ENCODE results near the gene ANO6.
A peak's percentile ranks its signal among the peaks of the same experiment; 100 is the strongest.

The ANO6 gene

GRCh38 chr12:45336331-45336730 lies 120.4 kb downstream of the ANO6 start:
- H3K4me3 ChIP-seq = no peak overlapping the region
- H3K27ac ChIP-seq = no peak overlapping the region

- H3K4me3 ChIP-seq = no peak overlapping the region
- H3K27ac ChIP-seq = no peak overlapping the region
These were observed 121.1 kb downstream of the ANO6 start for GRCh38 chr12:45336762-45337596.

- no peak overlapping the region for H3K4me3 ChIP-seq
- no peak overlapping the region for H3K27ac ChIP-seq
These were observed 121.9 kb downstream of the ANO6 start for GRCh38 chr12:45337835-45338234.

GRCh38 chr12:45338272-45338671 lies 122.4 kb downstream of the ANO6 start:
- H3K4me3 ChIP-seq = no peak overlapping the region
- H3K27ac ChIP-seq = no peak overlapping the region

GRCh38 chr12:45339035-45339434 lies 123.1 kb downstream of the ANO6 start:
- Histone ChIP-seq H3K4me3 (no peak overlapping the region), H3K27ac (peak overlapping the region in 1 of 21 experiments; percentile 37)

- Histone ChIP-seq H3K4me3 (no peak overlapping the region), H3K27ac (no peak overlapping the region)
These were observed 126.3 kb downstream of the ANO6 start for GRCh38 chr12:45342171-45342570.

GRCh38 chr12:45342848-45343247 lies 127.0 kb downstream of the ANO6 start:
- H3K27ac ChIP-seq = no peak overlapping the region
- H3K4me3 ChIP-seq = no peak overlapping the region

- H3K27ac ChIP-seq = no peak overlapping the region
- no peak overlapping the region for H3K4me3 ChIP-seq
These were observed 127.6 kb downstream of the ANO6 start for GRCh38 chr12:45343269-45344051.

GRCh38 chr12:45348311-45348710 lies 132.4 kb downstream of the ANO6 start:
- no peak overlapping the region for H3K27ac ChIP-seq
- H3K4me3 ChIP-seq = no peak overlapping the region

- Histone ChIP-seq H3K27ac (no peak overlapping the region), H3K4me3 (no peak overlapping the region)
These were observed 133.1 kb downstream of the ANO6 start for GRCh38 chr12:45348986-45349385.

GRCh38 chr12:45349916-45350315 lies 134.0 kb downstream of the ANO6 start:
- H3K4me3 ChIP-seq = no peak overlapping the region
- H3K27ac ChIP-seq = no peak overlapping the region

- no peak overlapping the region for H3K27ac ChIP-seq
These were observed 135.0 kb downstream of the ANO6 start for GRCh38 chr12:45350861-45351260.

GRCh38 chr12:45351921-45352670 lies 136.2 kb downstream of the ANO6 start:
- Histone ChIP-seq H3K4me3 (no peak overlapping the region), H3K27ac (no peak overlapping the region)

More at GRCh38 chr12:45350861-45351260, 135.0 kb downstream of the ANO6 start:
- no peak overlapping the region for H3K4me3 ChIP-seq

GRCh38 chr12:45353944-45354343 lies 138.0 kb downstream of the ANO6 start:
- Histone ChIP-seq H3K4me3 (no peak overlapping the region), H3K27ac (no peak overlapping the region)

- no peak overlapping the region for H3K4me3 ChIP-seq
These were observed 138.5 kb downstream of the ANO6 start for GRCh38 chr12:45354399-45354798.

GRCh38 chr12:45355730-45356129 lies 139.8 kb downstream of the ANO6 start:
- no peak overlapping the region for H3K27ac ChIP-seq
- no peak overlapping the region for H3K4me3 ChIP-seq

More at GRCh38 chr12:45354399-45354798, 138.5 kb downstream of the ANO6 start:
- H3K27ac ChIP-seq = no peak overlapping the region

GRCh38 chr12:45356822-45357538 lies 141.1 kb downstream of the ANO6 start:
- Histone ChIP-seq H3K4me3 (no peak overlapping the region), H3K27ac (no peak overlapping the region)

- Histone ChIP-seq H3K4me3 (no peak overlapping the region), H3K27ac (peak overlapping the region in 1 of 21 experiments; percentile 6)
These were observed 141.9 kb downstream of the ANO6 start for GRCh38 chr12:45357539-45358417.

GRCh38 chr12:45362291-45362690 lies 146.4 kb downstream of the ANO6 start:
- Histone ChIP-seq H3K27ac (no peak overlapping the region), H3K4me3 (no peak overlapping the region)

All from skin epidermis (tissue), 12 donors.